Loucy (cell line): ENCODE results near the gene HOXB4.

Experiments used
- H2AFZ ChIP-seq: fragments of 200-600 bp; sonication (generic); 2 replicates; pipeline ENCODE4 v1.6.0; 2016; ENCODE audit warnings: antibody characterized with exemption, mild to moderate bottlenecking, low read length, moderate library complexity
- H3F3A ChIP-seq: fragments of 200-600 bp; 2 replicates; pipeline ENCODE4 v1.6.0; 2016; ENCODE audit warnings: antibody characterized with exemption, low read depth, mild to moderate bottlenecking
- H3K27me3 ChIP-seq: fragments of 200-600 bp; sonication (generic); 2 replicates; pipeline ENCODE4 v1.6.1; 2014; ENCODE audit warnings: low read length, mild to moderate bottlenecking; ENCODE audit not compliant: insufficient read depth, poor library complexity, severe bottlenecking
- H3K36me3 ChIP-seq: fragments of 200-600 bp; sonication (generic); 2 replicates; pipeline ENCODE4 v1.6.1; 2016; ENCODE audit warnings: low read length; ENCODE audit not compliant: insufficient read depth
- H3K4me1 ChIP-seq: fragments of 200-600 bp; sonication (generic); 2 replicates; pipeline ENCODE4 v1.5.1; 2014; ENCODE audit warnings: low read length, mild to moderate bottlenecking; ENCODE audit not compliant: insufficient read depth, poor library complexity, severe bottlenecking
- H3K4me2 ChIP-seq: fragments of 200-600 bp; sonication (generic); 2 replicates; pipeline ENCODE4 v1.6.0; 2014; ENCODE audit warnings: antibody characterized with exemption, low read length, low read depth, mild to moderate bottlenecking; ENCODE audit not compliant: poor library complexity, severe bottlenecking
- H3K4me3 ChIP-seq: fragments of 200-600 bp; sonication (generic); 2 replicates; pipeline ENCODE4 v1.5.1; 2014; ENCODE audit warnings: low read length, mild to moderate bottlenecking, mixed read lengths; ENCODE audit not compliant: poor library complexity, severe bottlenecking
- H3K79me2 ChIP-seq: fragments of 200-600 bp; sonication (generic); 2 replicates; pipeline ENCODE4 v1.6.1; 2014; ENCODE audit warnings: low read length; ENCODE audit not compliant: insufficient read depth
- H3K9ac ChIP-seq: fragments of 200-600 bp; sonication (generic); 2 replicates; pipeline ENCODE4 v1.6.0; 2014; ENCODE audit warnings: mild to moderate bottlenecking, low read depth, low read length, moderate library complexity; ENCODE audit not compliant: poor library complexity, severe bottlenecking
- H3K9me2 ChIP-seq: fragments of 200-600 bp; sonication (generic); replicated peaks from 2 replicates; pipeline ENCODE4 v1.6.1; 2016; ENCODE audit warnings: low read depth, low read length, mixed read lengths
- H3K9me3 ChIP-seq: fragments of 200-600 bp; sonication (generic); 2 replicates; pipeline ENCODE4 v1.6.1; 2014; ENCODE audit warnings: mild to moderate bottlenecking, antibody characterized with exemption, low read length, low read depth; ENCODE audit not compliant: insufficient read depth
- H4K20me1 ChIP-seq: fragments of 200-600 bp; sonication (generic); 2 replicates; pipeline ENCODE4 v1.6.0; 2014; ENCODE audit warnings: antibody characterized with exemption, low read length, mild to moderate bottlenecking; ENCODE audit not compliant: insufficient read depth, poor library complexity, severe bottlenecking
- EZH2phosphoT487 ChIP-seq: fragments of 200-600 bp; IDR thresholded peaks from 2 replicates; pipeline ENCODE4 v1.6.1; 2018; ENCODE audit warnings: antibody characterized with exemption, mild to moderate bottlenecking, moderate library complexity, borderline replicate concordance
- TF ChIP-seq, protein P1 (sequence below): fragments of 200-600 bp; sonication (generic); conservative IDR thresholded peaks from 2 replicates; pipeline ENCODE4 v1.5.1; 2014; ENCODE audit warnings: mild to moderate bottlenecking, antibody characterized with exemption, low read length

Gene HOXB4

GRCh38 chr17:48566717-48567116 lies 11.4 kb downstream of the HOXB4 start:
- Histone ChIP-seq H3K27me3 (no peaks in the 10 kb centered on the region), H3K4me1 (peaks cover 88% of the 10 kb centered on the region), H3K9me3 (no peaks in the 10 kb centered on the region), H3K36me3 (peaks cover 82% of the 10 kb centered on the region), H3K4me2 (peak overlapping the region; percentile 98), H2AFZ (no peak overlapping the region), H3K9me2 (no peaks in the 10 kb centered on the region), H3K4me3 (peak overlapping the region; percentile 89), H3K9ac (peak overlapping the region; percentile 95), H3K79me2 (peaks cover 100% of the 10 kb centered on the region), H4K20me1 (peaks cover 82% of the 10 kb centered on the region), H3F3A (peaks cover 11% of the 10 kb centered on the region)
- TF ChIP-seq EZH2phosphoT487, result no peak

GRCh38 chr17:48565925-48566710 lies 12.0 kb downstream of the HOXB4 start:
- peaks cover 82% of the 10 kb centered on the region for H3K36me3 ChIP-seq
- H2AFZ ChIP-seq, result no peak overlapping the region
- H3F3A ChIP-seq, result peaks cover 11% of the 10 kb centered on the region
- peaks cover 86% of the 10 kb centered on the region for H4K20me1 ChIP-seq
- H3K27me3 ChIP-seq, result no peaks in the 10 kb centered on the region
- H3K4me3 ChIP-seq, result peak overlapping the region; percentile 89
- H3K79me2 ChIP-seq, result peaks cover 100% of the 10 kb centered on the region
- no peaks in the 10 kb centered on the region for H3K9me2 ChIP-seq
- H3K9ac ChIP-seq, result peak overlapping the region; percentile 95
- H3K9me3 ChIP-seq, result no peaks in the 10 kb centered on the region
- peak overlapping the region; percentile 98 for H3K4me2 ChIP-seq
- TF ChIP-seq, protein P1, sequence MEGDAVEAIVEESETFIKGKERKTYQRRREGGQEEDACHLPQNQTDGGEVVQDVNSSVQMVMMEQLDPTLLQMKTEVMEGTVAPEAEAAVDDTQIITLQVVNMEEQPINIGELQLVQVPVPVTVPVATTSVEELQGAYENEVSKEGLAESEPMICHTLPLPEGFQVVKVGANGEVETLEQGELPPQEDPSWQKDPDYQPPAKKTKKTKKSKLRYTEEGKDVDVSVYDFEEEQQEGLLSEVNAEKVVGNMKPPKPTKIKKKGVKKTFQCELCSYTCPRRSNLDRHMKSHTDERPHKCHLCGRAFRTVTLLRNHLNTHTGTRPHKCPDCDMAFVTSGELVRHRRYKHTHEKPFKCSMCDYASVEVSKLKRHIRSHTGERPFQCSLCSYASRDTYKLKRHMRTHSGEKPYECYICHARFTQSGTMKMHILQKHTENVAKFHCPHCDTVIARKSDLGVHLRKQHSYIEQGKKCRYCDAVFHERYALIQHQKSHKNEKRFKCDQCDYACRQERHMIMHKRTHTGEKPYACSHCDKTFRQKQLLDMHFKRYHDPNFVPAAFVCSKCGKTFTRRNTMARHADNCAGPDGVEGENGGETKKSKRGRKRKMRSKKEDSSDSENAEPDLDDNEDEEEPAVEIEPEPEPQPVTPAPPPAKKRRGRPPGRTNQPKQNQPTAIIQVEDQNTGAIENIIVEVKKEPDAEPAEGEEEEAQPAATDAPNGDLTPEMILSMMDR, result no peak
- TF ChIP-seq EZH2phosphoT487, result no peak
- H3K4me1 ChIP-seq, result peaks cover 89% of the 10 kb centered on the region

DNA sequence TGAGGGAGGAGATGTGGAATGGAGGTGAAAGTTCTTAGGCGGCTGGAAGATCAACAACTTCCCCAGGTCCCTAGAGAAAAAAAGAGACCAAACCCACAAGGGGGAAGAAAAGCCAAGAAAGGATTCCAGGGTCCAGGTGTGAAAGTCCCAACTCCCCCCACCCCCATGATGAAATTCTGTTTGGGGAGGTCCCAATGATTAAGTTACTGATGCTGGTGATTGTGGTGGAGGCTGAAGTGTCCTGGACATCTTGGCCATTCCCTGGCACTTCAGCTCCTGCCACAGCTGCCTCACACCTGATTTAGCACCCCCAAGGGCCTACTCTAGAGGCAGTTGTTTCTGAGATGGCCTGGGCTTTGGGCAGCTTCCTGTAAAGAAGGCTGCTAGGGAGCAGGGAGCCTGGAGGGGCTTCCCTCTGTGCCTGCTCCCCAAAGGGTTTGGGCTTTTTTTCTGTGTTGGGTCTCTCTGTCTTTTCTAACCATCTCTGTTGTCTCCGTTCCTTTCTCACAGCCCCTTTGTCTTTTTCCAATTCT lies 13.1 kb downstream of the HOXB4 start:
- peak overlapping the region; percentile 89 for H3K4me3 ChIP-seq
- peaks cover 100% of the 10 kb centered on the region for H3K79me2 ChIP-seq
- H3K36me3 ChIP-seq, result peaks cover 78% of the 10 kb centered on the region
- no peak overlapping the region for H2AFZ ChIP-seq
- H3K9me3 ChIP-seq, result no peaks in the 10 kb centered on the region
- peaks cover 87% of the 10 kb centered on the region for H4K20me1 ChIP-seq
- no peaks in the 10 kb centered on the region for H3K27me3 ChIP-seq
- peak overlapping the region; percentile 95 for H3K9ac ChIP-seq
- H3K4me1 ChIP-seq, result peaks cover 89% of the 10 kb centered on the region
- no peak for TF ChIP-seq EZH2phosphoT487
- TF ChIP-seq, protein P1, result no peak
- peaks cover 11% of the 10 kb centered on the region for H3F3A ChIP-seq
- H3K9me2 ChIP-seq, result no peaks in the 10 kb centered on the region
- peak overlapping the region; percentile 98 for H3K4me2 ChIP-seq
